SJSA1 (cell line): ENCODE measurements around the gene CNTN2. TPM values are rescaled to one million over a fixed set of nuclear protein-coding genes. Genes with fewer than 3 reads are reported as not detected.

ENCODE experiments used
- DNase-seq, 2 experiments: peaks; one replicate each; pipeline ENCODE4 v3.0.0-alpha.2; 2015 to 2020; ENCODE audit warnings: low spot score in 2 of 2, low read depth in 1 of 2
- H3K27ac ChIP-seq: fragments of 250-450 bp; sonication (Bioruptor Pico); 2 replicates; pipeline ENCODE4 v1.5.1; 2020; ENCODE audit warnings: mild to moderate bottlenecking, moderate library complexity
- H3K27me3 ChIP-seq: fragments of 250-450 bp; sonication (Bioruptor Pico); replicated peaks from 2 replicates; pipeline ENCODE4 v1.5.1; 2020; ENCODE audit warnings: mild to moderate bottlenecking, moderate library complexity
- H3K36me3 ChIP-seq: fragments of 250-450 bp; sonication (Bioruptor Pico); 2 replicates; pipeline ENCODE4 v1.5.1; 2020; ENCODE audit warnings: mild to moderate bottlenecking
- H3K4me1 ChIP-seq: fragments of 250-450 bp; sonication (Bioruptor Pico); replicated peaks from 2 replicates; pipeline ENCODE4 v1.6.1; 2021; ENCODE audit warnings: mild to moderate bottlenecking
- H3K4me3 ChIP-seq: fragments of 250-450 bp; sonication (Bioruptor Pico); 2 replicates; pipeline ENCODE4 v1.5.1; 2020; ENCODE audit warnings: mild to moderate bottlenecking
- H3K9me3 ChIP-seq: fragments of 250-450 bp; sonication (Bioruptor Pico); replicated peaks from 2 replicates; pipeline ENCODE4 v1.5.1; 2020; ENCODE audit warnings: mild to moderate bottlenecking
- total RNA-seq: library from RNA; depleted of rRNA; stranded (reverse); fragments of >200 nt; shearing (Covaris generic); gene quantifications from 2 replicates; pipeline ENCODE4 v1.2.3, GENCODE V29; 2014; rRNA removed

CNTN2 gene
- total RNA-seq, 1 experiment from 2014 or later = not detected

GRCh38 chr1:205118752-205119151, 75.7 kb downstream of the CNTN2 start:
- no peak for DNase-seq
- Histone ChIP-seq H3K4me1 (peaks cover 15% of the 10 kb centered on the region), H3K27me3 (no peaks in the 10 kb centered on the region; the same call in 1 of the 2 replicates), H3K4me3 (no peak overlapping the region), H3K36me3 (peaks cover 34% of the 10 kb centered on the region), H3K9me3 (no peaks in the 10 kb centered on the region), H3K27ac (no peak overlapping the region)

DNA sequence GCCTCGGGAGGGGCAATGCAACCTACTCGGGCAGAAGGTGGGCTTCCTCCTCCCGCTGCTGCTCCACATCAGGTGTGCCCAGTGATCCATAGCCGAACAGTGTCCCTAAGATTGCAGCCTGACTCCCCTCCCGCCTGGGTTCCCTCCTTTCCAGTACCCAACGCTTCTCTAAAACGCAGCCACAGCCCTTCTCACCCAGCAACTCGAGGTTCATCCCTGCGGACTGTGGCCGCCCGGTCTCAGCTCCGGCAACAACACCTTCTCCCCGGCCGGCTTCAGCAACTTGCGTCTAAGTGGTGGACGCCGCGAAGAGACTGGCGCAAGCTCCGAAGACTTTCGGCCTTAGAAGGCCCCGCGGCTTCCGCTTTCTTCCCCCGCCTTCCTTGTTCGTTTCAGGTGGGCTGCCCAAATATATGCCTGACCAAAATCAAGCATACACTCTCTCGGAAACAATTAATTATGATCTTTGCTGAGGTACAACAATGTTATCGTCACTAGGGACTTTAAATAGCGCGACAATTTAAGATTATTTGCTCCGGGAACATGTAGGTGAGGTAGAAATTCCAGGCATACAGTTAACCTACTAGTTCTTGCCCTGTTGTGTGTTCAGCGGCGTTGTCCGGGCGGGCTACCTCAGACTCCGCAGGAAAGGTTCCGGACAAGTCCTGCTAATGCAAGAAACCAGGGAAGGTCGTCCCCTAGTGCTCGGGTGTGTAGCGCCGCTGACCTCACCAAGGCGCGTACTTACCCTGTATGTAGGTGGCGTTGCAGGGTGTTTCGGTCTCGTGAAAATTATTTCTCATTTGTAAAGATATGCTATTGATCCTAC, 78.9 kb downstream of the CNTN2 start, which contains the start of gene RBBP5:
Gene RBBP5, minus strand, starts transcription at position 319 of the 829 bp plus-strand sequence. Its CDS starts 105 bp downstream, at position 214.
- H3K4me3 ChIP-seq = peak within 1 kb of the TSS; percentile 72
- peak within 1 kb of the TSS; percentile 98 for H3K27ac ChIP-seq
- H3K27me3 ChIP-seq = no peaks in the 10 kb centered on the region
- DNase-seq = peak; percentile 96 to 98
- H3K9me3 ChIP-seq = no peaks in the 10 kb centered on the region
- peaks cover 15% of the 10 kb centered on the region for H3K4me1 ChIP-seq
- peaks cover 13% of the 10 kb centered on the region; the same call in 1 of the 2 replicates for H3K36me3 ChIP-seq

- Histone ChIP-seq H3K9me3 (no peaks in the 10 kb centered on the region), H3K4me1 (peaks cover 15% of the 10 kb centered on the region), H3K4me3 (peak overlapping the region; percentile 72), H3K27me3 (no peaks in the 10 kb centered on the region), H3K27ac (peak overlapping the region; percentile 98), H3K36me3 (peaks cover 13% of the 10 kb centered on the region; the same call in 1 of the 2 replicates)
- DNase-seq = no peak
Observed at GRCh38 chr1:205122489-205122882, 79.5 kb downstream of the CNTN2 start.

- Histone ChIP-seq H3K9me3 (no peaks in the 10 kb centered on the region), H3K27ac (no peak overlapping the region), H3K4me1 (peaks cover 15% of the 10 kb centered on the region), H3K36me3 (peaks cover 10% of the 10 kb centered on the region; the same call in 1 of the 2 replicates), H3K4me3 (no peak overlapping the region), H3K27me3 (no peaks in the 10 kb centered on the region)
- DNase-seq = no peak
Observed at GRCh38 chr1:205124726-205125125, 81.7 kb downstream of the CNTN2 start.

- H3K36me3 ChIP-seq = no peaks in the 10 kb centered on the region
- H3K9me3 ChIP-seq = no peaks in the 10 kb centered on the region
- no peaks in the 10 kb centered on the region for H3K27me3 ChIP-seq
- DNase-seq = no peak
- no peak overlapping the region for H3K4me3 ChIP-seq
- H3K4me1 ChIP-seq = peaks cover 3% of the 10 kb centered on the region
- no peak overlapping the region for H3K27ac ChIP-seq
Observed at GRCh38 chr1:205127646-205128045, 84.6 kb downstream of the CNTN2 start.

Other genes with a start within 250 kb of the CNTN2 start
- 0.03 TPM in 1 of 2 replicates, not detected in the other for gene NFASC, start 172.3 kb upstream of the CNTN2 start, total RNA-seq
- 2.1 and 2.3 TPM in 2 replicates for gene TMEM81, start 41.2 kb downstream of the CNTN2 start, total RNA-seq
- gene RBBP5, start 78.8 kb downstream of the CNTN2 start, total RNA-seq = 15.2 and 30.2 TPM in 2 replicates
- gene DSTYK, start 168.5 kb downstream of the CNTN2 start, total RNA-seq = 8.3 and 10.2 TPM in 2 replicates
- gene TMCC2, start 184.7 kb downstream of the CNTN2 start, total RNA-seq = 8.2 and 10.3 TPM in 2 replicates